ENCODE data around the gene RBMXL3. TPM values are rescaled to one million over a fixed set of nuclear protein-coding genes. Genes with fewer than 3 reads are reported as not detected.

The RBMXL3 gene
- total RNA-seq, 1 donor from 2014 or later: not detected

DNA sequence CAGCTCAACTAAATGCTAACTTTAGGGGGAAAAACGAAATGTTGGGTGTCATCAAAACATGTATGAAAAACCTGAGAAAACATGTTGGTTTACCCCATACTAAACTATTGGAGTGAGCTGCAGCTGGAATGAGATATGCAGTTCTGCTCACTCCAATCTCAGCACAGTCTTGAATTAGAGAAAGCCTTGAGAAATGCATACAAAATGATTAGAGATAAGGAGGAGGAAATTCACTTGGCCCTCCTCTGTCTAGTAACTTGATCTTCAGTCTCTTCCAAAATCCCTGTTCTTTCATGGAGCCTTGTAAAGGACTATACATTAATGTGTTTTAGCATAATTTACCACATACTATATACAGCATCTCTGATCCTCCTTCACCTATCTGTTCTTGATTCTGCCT, 47.8 kb downstream of the RBMXL3 start:
- Mint-ChIP-seq H3K4me3 (no peak overlapping the region), H3K36me3 (no peaks in the 10 kb centered on the region), H3K9me3 (no peaks in the 10 kb centered on the region), H3K4me1 (ENCODE audit: unreplicated experiment) (peaks cover 13% of the 10 kb centered on the region), H3K27ac (no peak overlapping the region), H3K27me3 (peaks cover 18% of the 10 kb centered on the region)
- TF ChIP-seq, protein P1, sequence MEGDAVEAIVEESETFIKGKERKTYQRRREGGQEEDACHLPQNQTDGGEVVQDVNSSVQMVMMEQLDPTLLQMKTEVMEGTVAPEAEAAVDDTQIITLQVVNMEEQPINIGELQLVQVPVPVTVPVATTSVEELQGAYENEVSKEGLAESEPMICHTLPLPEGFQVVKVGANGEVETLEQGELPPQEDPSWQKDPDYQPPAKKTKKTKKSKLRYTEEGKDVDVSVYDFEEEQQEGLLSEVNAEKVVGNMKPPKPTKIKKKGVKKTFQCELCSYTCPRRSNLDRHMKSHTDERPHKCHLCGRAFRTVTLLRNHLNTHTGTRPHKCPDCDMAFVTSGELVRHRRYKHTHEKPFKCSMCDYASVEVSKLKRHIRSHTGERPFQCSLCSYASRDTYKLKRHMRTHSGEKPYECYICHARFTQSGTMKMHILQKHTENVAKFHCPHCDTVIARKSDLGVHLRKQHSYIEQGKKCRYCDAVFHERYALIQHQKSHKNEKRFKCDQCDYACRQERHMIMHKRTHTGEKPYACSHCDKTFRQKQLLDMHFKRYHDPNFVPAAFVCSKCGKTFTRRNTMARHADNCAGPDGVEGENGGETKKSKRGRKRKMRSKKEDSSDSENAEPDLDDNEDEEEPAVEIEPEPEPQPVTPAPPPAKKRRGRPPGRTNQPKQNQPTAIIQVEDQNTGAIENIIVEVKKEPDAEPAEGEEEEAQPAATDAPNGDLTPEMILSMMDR (conservative IDR thresholded peaks at IDR 0.05): no peak
- no peak for DNase-seq (ENCODE audit: extremely low spot score, unreplicated experiment)

Other genes starting within 250 kb of the RBMXL3 start
- 0.43 and 2.2 TPM in 2 replicates for gene IL13RA2, start 171.8 kb upstream of the RBMXL3 start, total RNA-seq (ENCODE audit: low replicate concordance)
- 4.8 and 12.5 TPM in 2 replicates for gene LRCH2, start 44.7 kb downstream of the RBMXL3 start, total RNA-seq (ENCODE audit: low replicate concordance)
- gene LUZP4, start 100.3 kb downstream of the RBMXL3 start, total RNA-seq (ENCODE audit: low replicate concordance): not detected in 2 replicates